SK-N-SH (cell line): ENCODE results near the gene SLC2A14.

Experiments used
- CHD2 ChIP-seq: fragments of 150-350 bp; IDR thresholded peaks from 2 replicates; pipeline ENCODE4 v1.6.1; 2018; ENCODE audit warnings: low read length; ENCODE audit not compliant: partially characterized antibody
- EP300 ChIP-seq, 2 experiments: IDR thresholded peaks; 2 replicates each; pipeline versions ENCODE4 v1.4.0 to v1.6.1; 2012; ENCODE audit warnings: borderline replicate concordance in 1 of 2, low read depth in 1 of 2, low read length in 1 of 2
- MAX ChIP-seq: IDR thresholded peaks from 2 replicates; pipeline ENCODE4 v1.4.0; 2012; ENCODE audit warnings: low read depth
- PBX3 ChIP-seq: IDR thresholded peaks from 2 replicates; pipeline ENCODE4; 2012
- POLR2AphosphoS5 ChIP-seq: IDR thresholded peaks from 2 replicates; pipeline ENCODE4 v1.6.1; 2012; ENCODE audit warnings: low read depth, low read length
- RFX5 ChIP-seq: IDR thresholded peaks from 2 replicates; pipeline ENCODE4 v1.6.1; 2012; ENCODE audit warnings: mild to moderate bottlenecking, improper control_type of control experiment, low read length
- TAF1 ChIP-seq: IDR thresholded peaks from 2 replicates; pipeline ENCODE4 v1.6.1; 2012; ENCODE audit warnings: low read depth, mild to moderate bottlenecking, low read length, moderate library complexity, borderline replicate concordance
- TF ChIP-seq, protein P1 (sequence below): fragments of 200-600 bp; sonication (generic); IDR thresholded peaks from 2 replicates; pipeline ENCODE4 v1.6.1; 2017; ENCODE audit warnings: antibody characterized with exemption, mild to moderate bottlenecking, moderate library complexity
- TF ChIP-seq, protein P2 (sequence below): IDR thresholded peaks from 2 replicates; pipeline ENCODE4 v1.6.1; 2012; ENCODE audit warnings: mild to moderate bottlenecking, low read depth, low read length, moderate library complexity
- TF ChIP-seq, protein P3 (sequence below): IDR thresholded peaks from 2 replicates; pipeline ENCODE4 v1.4.0; 2012; ENCODE audit warnings: low read depth, borderline replicate concordance

GRCh38 chr12:7834701-7835100, 38.0 kb downstream of the SLC2A14 start:
- TF ChIP-seq, protein P1, sequence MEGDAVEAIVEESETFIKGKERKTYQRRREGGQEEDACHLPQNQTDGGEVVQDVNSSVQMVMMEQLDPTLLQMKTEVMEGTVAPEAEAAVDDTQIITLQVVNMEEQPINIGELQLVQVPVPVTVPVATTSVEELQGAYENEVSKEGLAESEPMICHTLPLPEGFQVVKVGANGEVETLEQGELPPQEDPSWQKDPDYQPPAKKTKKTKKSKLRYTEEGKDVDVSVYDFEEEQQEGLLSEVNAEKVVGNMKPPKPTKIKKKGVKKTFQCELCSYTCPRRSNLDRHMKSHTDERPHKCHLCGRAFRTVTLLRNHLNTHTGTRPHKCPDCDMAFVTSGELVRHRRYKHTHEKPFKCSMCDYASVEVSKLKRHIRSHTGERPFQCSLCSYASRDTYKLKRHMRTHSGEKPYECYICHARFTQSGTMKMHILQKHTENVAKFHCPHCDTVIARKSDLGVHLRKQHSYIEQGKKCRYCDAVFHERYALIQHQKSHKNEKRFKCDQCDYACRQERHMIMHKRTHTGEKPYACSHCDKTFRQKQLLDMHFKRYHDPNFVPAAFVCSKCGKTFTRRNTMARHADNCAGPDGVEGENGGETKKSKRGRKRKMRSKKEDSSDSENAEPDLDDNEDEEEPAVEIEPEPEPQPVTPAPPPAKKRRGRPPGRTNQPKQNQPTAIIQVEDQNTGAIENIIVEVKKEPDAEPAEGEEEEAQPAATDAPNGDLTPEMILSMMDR, result no peak
- TF ChIP-seq EP300 (IDR thresholded peaks at IDR 0.05; ENCODE audit: borderline replicate concordance in 1 of 2, low read depth in 1 of 2, low read length in 1 of 2) (no peak), TAF1 (no peak), CHD2 (no peak), MAX (no peak), PBX3 (no peak), POLR2AphosphoS5 (no peak), RFX5 (no peak)
- TF ChIP-seq, protein P2, sequence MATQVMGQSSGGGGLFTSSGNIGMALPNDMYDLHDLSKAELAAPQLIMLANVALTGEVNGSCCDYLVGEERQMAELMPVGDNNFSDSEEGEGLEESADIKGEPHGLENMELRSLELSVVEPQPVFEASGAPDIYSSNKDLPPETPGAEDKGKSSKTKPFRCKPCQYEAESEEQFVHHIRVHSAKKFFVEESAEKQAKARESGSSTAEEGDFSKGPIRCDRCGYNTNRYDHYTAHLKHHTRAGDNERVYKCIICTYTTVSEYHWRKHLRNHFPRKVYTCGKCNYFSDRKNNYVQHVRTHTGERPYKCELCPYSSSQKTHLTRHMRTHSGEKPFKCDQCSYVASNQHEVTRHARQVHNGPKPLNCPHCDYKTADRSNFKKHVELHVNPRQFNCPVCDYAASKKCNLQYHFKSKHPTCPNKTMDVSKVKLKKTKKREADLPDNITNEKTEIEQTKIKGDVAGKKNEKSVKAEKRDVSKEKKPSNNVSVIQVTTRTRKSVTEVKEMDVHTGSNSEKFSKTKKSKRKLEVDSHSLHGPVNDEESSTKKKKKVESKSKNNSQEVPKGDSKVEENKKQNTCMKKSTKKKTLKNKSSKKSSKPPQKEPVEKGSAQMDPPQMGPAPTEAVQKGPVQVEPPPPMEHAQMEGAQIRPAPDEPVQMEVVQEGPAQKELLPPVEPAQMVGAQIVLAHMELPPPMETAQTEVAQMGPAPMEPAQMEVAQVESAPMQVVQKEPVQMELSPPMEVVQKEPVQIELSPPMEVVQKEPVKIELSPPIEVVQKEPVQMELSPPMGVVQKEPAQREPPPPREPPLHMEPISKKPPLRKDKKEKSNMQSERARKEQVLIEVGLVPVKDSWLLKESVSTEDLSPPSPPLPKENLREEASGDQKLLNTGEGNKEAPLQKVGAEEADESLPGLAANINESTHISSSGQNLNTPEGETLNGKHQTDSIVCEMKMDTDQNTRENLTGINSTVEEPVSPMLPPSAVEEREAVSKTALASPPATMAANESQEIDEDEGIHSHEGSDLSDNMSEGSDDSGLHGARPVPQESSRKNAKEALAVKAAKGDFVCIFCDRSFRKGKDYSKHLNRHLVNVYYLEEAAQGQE, result no peak
- TF ChIP-seq, protein P3, sequence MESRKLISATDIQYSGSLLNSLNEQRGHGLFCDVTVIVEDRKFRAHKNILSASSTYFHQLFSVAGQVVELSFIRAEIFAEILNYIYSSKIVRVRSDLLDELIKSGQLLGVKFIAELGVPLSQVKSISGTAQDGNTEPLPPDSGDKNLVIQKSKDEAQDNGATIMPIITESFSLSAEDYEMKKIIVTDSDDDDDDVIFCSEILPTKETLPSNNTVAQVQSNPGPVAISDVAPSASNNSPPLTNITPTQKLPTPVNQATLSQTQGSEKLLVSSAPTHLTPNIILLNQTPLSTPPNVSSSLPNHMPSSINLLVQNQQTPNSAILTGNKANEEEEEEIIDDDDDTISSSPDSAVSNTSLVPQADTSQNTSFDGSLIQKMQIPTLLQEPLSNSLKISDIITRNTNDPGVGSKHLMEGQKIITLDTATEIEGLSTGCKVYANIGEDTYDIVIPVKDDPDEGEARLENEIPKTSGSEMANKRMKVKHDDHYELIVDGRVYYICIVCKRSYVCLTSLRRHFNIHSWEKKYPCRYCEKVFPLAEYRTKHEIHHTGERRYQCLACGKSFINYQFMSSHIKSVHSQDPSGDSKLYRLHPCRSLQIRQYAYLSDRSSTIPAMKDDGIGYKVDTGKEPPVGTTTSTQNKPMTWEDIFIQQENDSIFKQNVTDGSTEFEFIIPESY, result no peak
